ENCODE measurements around the gene PKD1. TPM values are rescaled to one million over a fixed set of nuclear protein-coding genes. Genes with fewer than 3 reads are reported as not detected.
A peak's percentile ranks its signal among the peaks of the same experiment; 100 is the strongest.
"Not testable (repeated sequence)": the region's sequence is repeated elsewhere in the genome, so short reads cannot be mapped to it uniquely, and the experiment has no call there.

Gene PKD1
- total RNA-seq: 100 to 1,000 TPM; 209 to 446 (median 293) TPM

GRCh38 chr16:2135770-2136490, at the start of gene PKD1:
PKD1 (minus strand) TSS chr16:2135898; CDS start chr16:2135689, 209 bp downstream.
- not testable (repeated sequence) for H3K36me3 ChIP-seq, H3K9me3 ChIP-seq, H3K27me3 ChIP-seq
- DNase-seq (ENCODE audit: low spot score in 2 of 2): peak; percentile 95 to 97
- Histone ChIP-seq H3K4me3 (peak within 1 kb of the TSS; percentile 55), H3K4me1 (peaks cover 22% of the 10 kb centered on the region), H3K27ac (peak within 1 kb of the TSS; percentile 84)
- TF ChIP-seq POLR2A (IDR thresholded peaks at IDR 0.05): peak in 1 of 2 donors; percentile 29
- peak in 1 of 3 donors; percentile 41 for TF ChIP-seq POLR2AphosphoS5 (IDR thresholded peaks at IDR 0.05)
- under 1% methylated on average over 25 of the region's 81 CpGs for WGBS

GRCh38 chr16:2184962-2185361, 49.3 kb upstream of the PKD1 start:
- WGBS: 93% methylated on average over 6 of the region's 20 CpGs

GRCh38 chr16:2184346-2184745, 48.6 kb upstream of the PKD1 start:
- H3K27ac ChIP-seq: no peak overlapping the region
- no peak for TF ChIP-seq POLR2A (IDR thresholded peaks at IDR 0.05)
- no peak for TF ChIP-seq EP300 (IDR thresholded peaks at IDR 0.05)
- no peak for TF ChIP-seq CTCF (IDR thresholded peaks at IDR 0.05)
- no peak for TF ChIP-seq POLR2AphosphoS5 (IDR thresholded peaks at IDR 0.05)
- no peak for DNase-seq (ENCODE audit: low spot score in 2 of 2)
- H3K4me3 ChIP-seq: no peak overlapping the region
- H3K36me3 ChIP-seq: no peaks in the 10 kb centered on the region
- 77% methylated on average over 16 of the region's 19 CpGs for WGBS
- peaks cover 9% of the 10 kb centered on the region for H3K4me1 ChIP-seq
- no peaks in the 10 kb centered on the region for H3K9me3 ChIP-seq
- no peaks in the 10 kb centered on the region for H3K27me3 ChIP-seq

More at GRCh38 chr16:2184962-2185361, 49.3 kb upstream of the PKD1 start:
- Histone ChIP-seq H3K27ac (no peak overlapping the region), H3K36me3 (no peaks in the 10 kb centered on the region), H3K4me1 (peaks cover 7% of the 10 kb centered on the region), H3K9me3 (no peaks in the 10 kb centered on the region), H3K4me3 (no peak overlapping the region), H3K27me3 (no peaks in the 10 kb centered on the region)
- DNase-seq (ENCODE audit: low spot score in 2 of 2): no peak
- TF ChIP-seq EP300 (IDR thresholded peaks at IDR 0.05) (no peak), POLR2A (IDR thresholded peaks at IDR 0.05) (no peak), POLR2AphosphoS5 (IDR thresholded peaks at IDR 0.05) (no peak), CTCF (IDR thresholded peaks at IDR 0.05) (no peak)

GRCh38 chr16:2183671-2184070, 48.0 kb upstream of the PKD1 start:
- Histone ChIP-seq H3K27ac (no peak overlapping the region), H3K4me1 (peaks cover 13% of the 10 kb centered on the region), H3K27me3 (no peaks in the 10 kb centered on the region), H3K36me3 (no peaks in the 10 kb centered on the region), H3K9me3 (no peaks in the 10 kb centered on the region), H3K4me3 (no peak overlapping the region)
- TF ChIP-seq EP300 (IDR thresholded peaks at IDR 0.05) (no peak), POLR2AphosphoS5 (IDR thresholded peaks at IDR 0.05) (no peak), CTCF (IDR thresholded peaks at IDR 0.05) (no peak), POLR2A (IDR thresholded peaks at IDR 0.05) (no peak)
- 95% methylated on average over 23 of the region's 30 CpGs for WGBS
- DNase-seq (ENCODE audit: low spot score in 2 of 2): no peak

GRCh38 chr16:2181952-2182351, 46.3 kb upstream of the PKD1 start:
- Histone ChIP-seq H3K27ac (no peak overlapping the region), H3K36me3 (peaks cover 10% of the 10 kb centered on the region), H3K9me3 (no peaks in the 10 kb centered on the region), H3K27me3 (no peaks in the 10 kb centered on the region), H3K4me1 (peaks cover 13% of the 10 kb centered on the region), H3K4me3 (no peak overlapping the region)
- TF ChIP-seq EP300 (IDR thresholded peaks at IDR 0.05) (no peak), POLR2AphosphoS5 (IDR thresholded peaks at IDR 0.05) (no peak), POLR2A (IDR thresholded peaks at IDR 0.05) (no peak), CTCF (IDR thresholded peaks at IDR 0.05) (no peak)
- 98% methylated on average over 10 of the region's 20 CpGs for WGBS
- no peak for DNase-seq (ENCODE audit: low spot score in 2 of 2)

Measured in suprapubic skin (tissue), 4 donors.